ENCODE measurements around the gene SCGB3A1. TPM values are rescaled to one million over a fixed set of nuclear protein-coding genes. Genes with fewer than 3 reads are reported as not detected.

SCGB3A1 gene
- total and polyA plus RNA-seq, 9 of the 15 experiments (the other 6 are each of a cell fraction or from before 2014, with no cell fraction given), result 0.33 TPM; not detected in 8

- FAIRE-seq (no peak), DNase-seq (ENCODE audit: extremely low read depth in 1 of 4, low spot score in 3 of 4) (no peak)
These were observed 44.7 kb upstream of the SCGB3A1 start for GRCh38 chr5:180636016-180636402.

GRCh38 chr5:180633283-180634177 is 42.2 kb upstream of the SCGB3A1 start:
- intact Hi-C loops (cut with micrococcal nuclease), result no loop called here
- H3K4me3 ChIP-seq, result no peak overlapping the region
- ATAC-seq, result peak; percentile 66
- WGBS (ENCODE audit: insufficient coverage, low coverage, missing lambda C conversion rate), result 5% methylated on average over 10 of the region's 14 CpGs
- POLR2A ChIA-PET, result interaction anchor here (0.5 to 0.9 kb wide), 3 partner anchors 30 to 521 kb away, joined by 3 read pairs; no protein-coding TSS in a partner anchor
- peaks cover 11 to 59% of the 10 kb centered on the region in 2 experiments; a peak in 4 of 5 replicates for H3K27me3 ChIP-seq (ENCODE audit: control insufficient read depth in 2 of 2, insufficient read depth in 2 of 2, low read length in 2 of 2)
- no peaks in the 10 kb centered on the region for H3K36me3 ChIP-seq (ENCODE audit: control insufficient read depth, insufficient read depth, low read length)
- H3K79me2 ChIP-seq (ENCODE audit: control insufficient read depth, insufficient read depth, low read length), result no peaks in the 10 kb centered on the region
- H4K20me1 ChIP-seq (replicated peaks; ENCODE audit: control insufficient read depth, insufficient read depth, low read length), result peaks cover 6% of the 10 kb centered on the region
- no peak overlapping the region; a peak in 1 of 4 replicates for H3K9ac ChIP-seq (ENCODE audit: insufficient read depth in 1 of 2, low read depth in 2 of 2, low read length in 2 of 2)
- H3K9me3 ChIP-seq (replicated peaks; ENCODE audit: control insufficient read depth, insufficient read depth, low read depth, low read length), result no peaks in the 10 kb centered on the region
- no peak for DNase-seq (ENCODE audit: extremely low read depth in 1 of 4, low spot score in 3 of 4)
- H3K9me1 ChIP-seq (ENCODE audit: control insufficient read depth, insufficient read depth, low read length), result no peaks in the 10 kb centered on the region
- peaks cover 0 to 46% of the 10 kb centered on the region in 2 experiments; a peak in 2 of 5 replicates for H3K4me1 ChIP-seq (replicated peaks in 1 of 2; ENCODE audit: control insufficient read depth in 2 of 2, insufficient read depth in 2 of 2, low read length in 2 of 2)
- no peak overlapping the region for H3K4me2 ChIP-seq (ENCODE audit: insufficient read depth, low read length)
- CTCF ChIA-PET (ENCODE audit: low intra/inter-chr PET ratio), result no interaction called here
- in situ Hi-C loops (cut with MboI), result no loop called here
- no peak overlapping the region for H3K27ac ChIP-seq (ENCODE audit: extremely low read depth, low read depth, low read length)
- no peak overlapping the region for H2AFZ ChIP-seq (ENCODE audit: low read depth, low read length)
- FAIRE-seq, result no peak
- BruUV-seq (replicated peaks), result no TSS peak
- TF ChIP-seq NR2C1 (IDR thresholded peaks at IDR 0.05) (no peak), NR2C1 (tag; IDR thresholded peaks at IDR 0.05) (no peak), RNF219 (CRISPR knock-in tag; IDR thresholded peaks at IDR 0.05) (no peak), CTCF (IDR thresholded peaks at IDR 0.05 in 2 of 3, conservative IDR thresholded peaks at IDR 0.05 in 1 of 3; ENCODE audit: insufficient read depth in 2 of 3, low read depth in 1 of 3, low read length in 3 of 3) (0 out of 6 replicates have a peak, but pooled peaks of 1 of the 3 experiments have one; percentile 11)

More at GRCh38 chr5:180636016-180636402, 44.7 kb upstream of the SCGB3A1 start:
- ChIA-PET CTCF (ENCODE audit: low intra/inter-chr PET ratio) (interaction anchor here (0.6 kb wide), 1 partner anchor 1467 kb away, joined by 3 read pairs; no protein-coding TSS in a partner anchor), POLR2A (no interaction called here)
- no peak overlapping the region for H2AFZ ChIP-seq (ENCODE audit: low read depth, low read length)
- H3K79me2 ChIP-seq (ENCODE audit: control insufficient read depth, insufficient read depth, low read length), result no peaks in the 10 kb centered on the region
- H3K9ac ChIP-seq (ENCODE audit: insufficient read depth in 1 of 2, low read depth in 2 of 2, low read length in 2 of 2), result no peak overlapping the region
- H3K4me1 ChIP-seq (replicated peaks in 1 of 2; ENCODE audit: control insufficient read depth in 2 of 2, insufficient read depth in 2 of 2, low read length in 2 of 2), result peaks cover 0 to 37% of the 10 kb centered on the region in 2 experiments; a peak in 2 of 5 replicates
- no peaks in the 10 kb centered on the region for H3K9me1 ChIP-seq (ENCODE audit: control insufficient read depth, insufficient read depth, low read length)
- no peaks in the 10 kb centered on the region for H4K20me1 ChIP-seq (replicated peaks; ENCODE audit: control insufficient read depth, insufficient read depth, low read length)
- 24% methylated on average over 6 of the region's 8 CpGs for WGBS (ENCODE audit: insufficient coverage, low coverage, missing lambda C conversion rate)
- peaks cover 11 to 53% of the 10 kb centered on the region in 2 experiments; a peak in 4 of 5 replicates for H3K27me3 ChIP-seq (ENCODE audit: control insufficient read depth in 2 of 2, insufficient read depth in 2 of 2, low read length in 2 of 2)
- no TSS peak for BruUV-seq (replicated peaks)
- TF ChIP-seq ETV1 (tag; conservative IDR thresholded peaks at IDR 0.05; ENCODE audit: low read depth) (no peak), RB1 (IDR thresholded peaks at IDR 0.05; ENCODE audit: low read depth) (no peak), GABPB1 (CRISPR knock-in tag; IDR thresholded peaks at IDR 0.05) (no peak), HDGF (IDR thresholded peaks at IDR 0.05) (no peak), PTBP1 (IDR thresholded peaks at IDR 0.05; ENCODE audit: low read depth, low read length) (no peak), TEAD2 (tag; IDR thresholded peaks at IDR 0.05) (no peak), TBL1XR1 (IDR thresholded peaks at IDR 0.05; ENCODE audit: low read length in 2 of 2) (no peak), POLR2G (IDR thresholded peaks at IDR 0.05; ENCODE audit: low read depth, low read length) (no peak), HMG20B (CRISPR knock-in tag; IDR thresholded peaks at IDR 0.05) (no peak)
- in situ Hi-C loops (cut with MboI) (no loop called here), intact Hi-C loops (cut with micrococcal nuclease) (no loop called here)
- H3K4me3 ChIP-seq, result no peak overlapping the region
- no peak for ATAC-seq
- H3K36me3 ChIP-seq (ENCODE audit: control insufficient read depth, insufficient read depth, low read length), result no peaks in the 10 kb centered on the region
- no peak overlapping the region for H3K4me2 ChIP-seq (ENCODE audit: insufficient read depth, low read length)
- no peaks in the 10 kb centered on the region for H3K9me3 ChIP-seq (replicated peaks; ENCODE audit: control insufficient read depth, insufficient read depth, low read depth, low read length)
- no peak overlapping the region for H3K27ac ChIP-seq (ENCODE audit: extremely low read depth, low read depth, low read length)
